Pancreas (tissue), 10 donors: Measurements from ENCODE around the gene HEMGN. TPM values are rescaled to one million over a fixed set of nuclear protein-coding genes. Genes with fewer than 3 reads are reported as not detected.

Experiments used
- ATAC-seq, 4 donors: fragments of 200-7000 bp; cut with Tn5 transposase; one replicate each; pipeline versions ENCODE4 v1.8.0 to v1.9.1; 2020; ENCODE audit warnings: mild to moderate bottlenecking in 4 of 4, moderate library complexity in 4 of 4
- DNase-seq, 6 donors: peaks; one replicate each; pipeline ENCODE4 v3.0.0-alpha.2; 2020
- FAIRE-seq: peaks from 2 replicates; lab custom pipeline; 2012; peaks lifted over from hg19 to GRCh38; lab: Jason Lieb, UNC
- H3K27ac ChIP-seq, 4 donors: fragments of 200-600 bp; sonication (generic); 1 replicate in 3 of 4; 2 replicates in 1 of 4; pipeline versions ENCODE4 v1.5.0 to v1.8.0; 2020
- H3K27me3 ChIP-seq, 4 donors: fragments of 200-600 bp; one replicate each; pipeline ENCODE4 v1.8.0; 2021
- H3K36me3 ChIP-seq, 3 donors: fragments of 200-600 bp; sonication (generic) in 1 of 3; one replicate each; pipeline versions ENCODE4 v1.5.0 to v1.8.0; 2020 to 2021
- H3K4me1 ChIP-seq, 3 donors: fragments of 200-600 bp; one replicate each; pipeline ENCODE4 v1.8.0; 2021
- H3K4me3 ChIP-seq, 4 donors: fragments of 200-600 bp; sonication (generic) in 2 of 4; one replicate each; pipeline versions ENCODE4 v1.5.0 to v1.8.0; 2020 to 2021
- H3K9me3 ChIP-seq, 4 donors: fragments of 200-600 bp; one replicate each; pipeline ENCODE4 v1.8.0; 2021
- CTCF ChIP-seq, 4 donors: fragments of 200-600 bp; sonication (generic) in 3 of 4; IDR thresholded peaks; one replicate each; pipeline versions ENCODE4 v1.5.0 to v1.8.0; 2021; ENCODE audit warnings: antibody characterized with exemption in 4 of 4
- WGBS, 2 donors: extraction: QIAGEN DNeasy Blood & Tissue Kit; methylation state at CpG; one replicate each; pipeline ENCODE4 v1.1.7; 2013; 5-methylcytosine and 5-hydroxymethylcytosine counted together
- intact Hi-C, 3 donors: fragments of 100-400 bp; cut with DNase I; formaldehyde crosslinking; loops; one replicate each; pipeline versions ENCODE4 v1.11.1 to v1.14.2; 2022
- polyA plus RNA-seq, 2 donors: library from polyadenylated mRNA; stranded (reverse); fragments of 200-250 nt; gene quantifications; one replicate each; pipeline ENCODE4 v1.2.3, GENCODE V29; 2013
- total RNA-seq, 6 donors: library from RNA; stranded (reverse); fragmentation: NEBNext Ultra II Directional in 4 of 6; extraction: Animal tissue kit (Norgen Biotek cat#: 25700) in 4 of 6; gene quantifications; one replicate each; pipeline versions ENCODE4 v1.2.1 to v1.2.4, GENCODE V29; 2021 to 2023
- donor health status: healthy with polysubstance abuse.
- donor health status: DM: no; HTN: no; CAD: no; lungs with moderate emphysema.
- donor health status: DM: no; HTN: no; CAD: no.
- donor health status: control.
- donor health status: control.
- donor health status: Bipolar disorder and iron deficiency.
- donor health status: DM: yes; HTN: yes; CAD: no.
- donor health status: DM: no; HTN: no; CAD: no.
- donor health status: DM: no; HTN: no; CAD: no.
- donor health status: DM: yes; HTN: yes; CAD: no.

The HEMGN gene
- total and polyA plus RNA-seq, 8 donors = 0.09 TPM; not detected in 7

GRCh38 chr9:97895211-97895610 lies 42.8 kb downstream of the HEMGN start:
- ATAC-seq = no peak
- 82 to 89% methylated on average over 1 of the region's 1 CpG for WGBS, 2 donors
- intact Hi-C loops = no loop called here

GRCh38 chr9:97892421-97892820 lies 45.6 kb downstream of the HEMGN start:
- no peak for TF ChIP-seq CTCF (IDR thresholded peaks at IDR 0.05)
- 72% methylated on average over 2 of the region's 2 CpGs for WGBS, 2 donors
- Histone ChIP-seq H3K27me3 (no peaks in the 10 kb centered on the region), H3K4me1 (no peaks in the 10 kb centered on the region), H3K9me3 (no peaks in the 10 kb centered on the region), H3K27ac (no peak overlapping the region), H3K36me3 (no peaks in the 10 kb centered on the region), H3K4me3 (no peak overlapping the region)
- intact Hi-C loops = no loop called here
- FAIRE-seq (no peak), ATAC-seq (no peak), DNase-seq (no peak)

More at GRCh38 chr9:97895211-97895610, 42.8 kb downstream of the HEMGN start:
- Histone ChIP-seq H3K9me3 (no peaks in the 10 kb centered on the region), H3K27me3 (no peaks in the 10 kb centered on the region), H3K27ac (no peak overlapping the region), H3K36me3 (no peaks in the 10 kb centered on the region), H3K4me3 (no peak overlapping the region), H3K4me1 (no peaks in the 10 kb centered on the region)
- DNase-seq (no peak), FAIRE-seq (no peak)
- no peak for TF ChIP-seq CTCF (IDR thresholded peaks at IDR 0.05)

GRCh38 chr9:97891736-97892135 lies 46.2 kb downstream of the HEMGN start:
- DNase-seq (no peak), ATAC-seq (no peak), FAIRE-seq (no peak)
- TF ChIP-seq CTCF (IDR thresholded peaks at IDR 0.05) = no peak
- WGBS, 2 donors = 80 to 84% methylated on average over 5 of the region's 5 CpGs
- Histone ChIP-seq H3K9me3 (no peaks in the 10 kb centered on the region), H3K27ac (no peak overlapping the region), H3K4me1 (no peaks in the 10 kb centered on the region), H3K4me3 (no peak overlapping the region), H3K36me3 (no peaks in the 10 kb centered on the region), H3K27me3 (no peaks in the 10 kb centered on the region)
- intact Hi-C loops = no loop called here

- no peak overlapping the region for H3K4me3 ChIP-seq
- no peaks in the 10 kb centered on the region for H3K9me3 ChIP-seq
- intact Hi-C loops = no loop called here
- ATAC-seq (peak in 3 of 4 donors; percentile 43 to 57 (median 55)), DNase-seq (peak in 2 of 6 donors; percentile 22 to 66), FAIRE-seq (no peak)
- TF ChIP-seq CTCF (IDR thresholded peaks at IDR 0.05) = peak; percentile 41 to 64 (median 56)
- H3K27me3 ChIP-seq = no peaks in the 10 kb centered on the region
- no peaks in the 10 kb centered on the region for H3K36me3 ChIP-seq
- no peak overlapping the region for H3K27ac ChIP-seq
- H3K4me1 ChIP-seq = no peaks in the 10 kb centered on the region
- 49 to 59% methylated on average over 9 of the region's 9 CpGs for WGBS, 2 donors
These were observed 47.8 kb downstream of the HEMGN start for GRCh38 chr9:97889941-97890887.

- DNase-seq (no peak), FAIRE-seq (no peak), ATAC-seq (no peak)
These were observed 57.6 kb downstream of the HEMGN start for GRCh38 chr9:97880336-97880735.

More at GRCh38 chr9:97880336-97880735, 57.6 kb downstream of the HEMGN start:
- Histone ChIP-seq H3K27ac (no peak overlapping the region), H3K4me3 (no peak overlapping the region), H3K4me1 (no peaks in the 10 kb centered on the region), H3K9me3 (no peaks in the 10 kb centered on the region), H3K36me3 (no peaks in the 10 kb centered on the region), H3K27me3 (no peaks in the 10 kb centered on the region)
- TF ChIP-seq CTCF (IDR thresholded peaks at IDR 0.05) = no peak
- WGBS, 2 donors = 81 to 94% methylated on average over 4 of the region's 4 CpGs
- intact Hi-C loops = no loop called here
